PC-3 (cell line): ENCODE measurements around the gene STMND1. TPM values are rescaled to one million over a fixed set of nuclear protein-coding genes. Genes with fewer than 3 reads are reported as not detected.
A peak's percentile ranks its signal among the peaks of the same experiment; 100 is the strongest.

ENCODE experiments used
- ATAC-seq: fragments of 200-7000 bp; cut with Tn5 transposase; 2 replicates; pipeline ENCODE4 v1.9.1; 2020; ENCODE audit warnings: mild to moderate bottlenecking, moderate library complexity
- Bru-seq: library from RNA; stranded (reverse); fragments of 400-500 nt; gene quantifications from one replicate; lab custom pipeline; 2021; lab: Mats Ljungman, UMichigan
- BruChase-seq, 2 experiments: library from RNA; stranded (reverse); fragments of 400-500 nt; gene quantifications; one replicate each; lab custom pipeline; 2021; lab: Mats Ljungman, UMichigan
- BruUV-seq: library from RNA; stranded (reverse); fragments of 400-500 nt; replicated peaks from 2 replicates; lab custom pipeline; 2021; lab: Mats Ljungman, UMichigan
- CTCF ChIA-PET: fragments of 300-600 bp; sonication (Branson Sonifier 250); formaldehyde crosslinking; loops from one replicate; lab custom pipeline; 2022; ENCODE audit warnings: antibody characterized with exemption; lab: Charles Lee
- POLR2A ChIA-PET: fragments of 300-600 bp; sonication (Branson Sonifier 250); formaldehyde crosslinking; loops from one replicate; lab custom pipeline; 2022; ENCODE audit warnings: antibody characterized with exemption; ENCODE audit not compliant: unreplicated experiment; lab: Charles Lee
- DNase-seq: peaks from one replicate; pipeline ENCODE4 v3.0.0-alpha.2; 2015
- H2AFZ ChIP-seq: fragments of 300-600 bp; sonication (generic); 2 replicates; pipeline ENCODE4 v1.6.0; 2016; ENCODE audit warnings: antibody characterized with exemption, low read length
- H3F3A ChIP-seq: fragments of 300-600 bp; sonication (generic); one replicate; pipeline ENCODE4 v1.6.0; 2017; ENCODE audit warnings: antibody characterized with exemption, low read length, control low read depth, mild to moderate bottlenecking; ENCODE audit not compliant: unreplicated experiment
- H3K27ac ChIP-seq: fragments of 300-600 bp; sonication (generic); 2 replicates; pipeline ENCODE4 v1.5.1; 2016; ENCODE audit warnings: mild to moderate bottlenecking, low read length
- H3K27me3 ChIP-seq: fragments of 300-600 bp; sonication (generic); 2 replicates; pipeline ENCODE4 v1.6.1; 2016; ENCODE audit warnings: low read length, mixed read lengths
- H3K36me3 ChIP-seq: fragments of 300-600 bp; sonication (generic); 2 replicates; pipeline ENCODE4 v1.6.1; 2016; ENCODE audit warnings: low read depth, mixed run types, low read length, mixed read lengths
- H3K4me1 ChIP-seq: fragments of 300-600 bp; sonication (generic); 2 replicates; pipeline ENCODE4 v1.5.1; 2016; ENCODE audit warnings: low read length; ENCODE audit not compliant: insufficient read depth
- H3K4me2 ChIP-seq: fragments of 300-600 bp; sonication (generic); 2 replicates; pipeline ENCODE4 v1.6.0; 2016; ENCODE audit warnings: low read length
- H3K4me3 ChIP-seq: fragments of 300-600 bp; sonication (generic); 2 replicates; pipeline ENCODE4 v1.5.1; 2016; ENCODE audit warnings: mild to moderate bottlenecking, low read length, mixed read lengths
- H3K79me2 ChIP-seq: fragments of 300-600 bp; sonication (generic); 2 replicates; pipeline ENCODE4 v1.6.1; 2017; ENCODE audit warnings: low read length, mixed read lengths
- H3K9ac ChIP-seq: fragments of 300-600 bp; sonication (generic); 2 replicates; pipeline ENCODE4 v1.6.0; 2016; ENCODE audit warnings: mild to moderate bottlenecking, low read length
- H3K9me2 ChIP-seq: fragments of 300-600 bp; sonication (generic); replicated peaks from 2 replicates; pipeline ENCODE4 v1.6.1; 2016; ENCODE audit warnings: mixed run types, low read length, mixed read lengths
- H3K9me3 ChIP-seq: fragments of 300-600 bp; sonication (generic); 2 replicates; pipeline ENCODE4 v1.6.1; 2016; ENCODE audit warnings: low read length, mixed read lengths
- H4K20me1 ChIP-seq: fragments of 300-600 bp; sonication (generic); 2 replicates; pipeline ENCODE4 v1.6.1; 2016; ENCODE audit warnings: low read length, mixed read lengths
- CTCF ChIP-seq: fragments of 300-600 bp; sonication (generic); conservative IDR thresholded peaks from 2 replicates; pipeline ENCODE4 v1.5.1; 2017; ENCODE audit warnings: antibody characterized with exemption, low read depth, mild to moderate bottlenecking, low read length
- EZH2 ChIP-seq: fragments of 300-600 bp; sonication (generic); IDR thresholded peaks from one replicate; pipeline ENCODE4 v1.6.1; 2017; ENCODE audit warnings: antibody characterized with exemption, mild to moderate bottlenecking, low read length; ENCODE audit not compliant: unreplicated experiment
- EZH2phosphoT487 ChIP-seq: fragments of 300-600 bp; sonication (generic); IDR thresholded peaks from 2 replicates; pipeline ENCODE4 v1.6.1; 2018; ENCODE audit warnings: mild to moderate bottlenecking, antibody characterized with exemption, low read length, borderline replicate concordance
- intact Hi-C: fragments of 100-400 bp; cut with micrococcal nuclease; formaldehyde crosslinking; loops from 2 replicates; pipeline ENCODE4 v1.9.0; 2023
- long read RNA-seq: library from polyadenylated mRNA; unstranded; transcript quantifications from one replicate; pipeline ENCODE4 v2.0.0, GENCODE V29; 2021; ENCODE audit not compliant: unreplicated experiment
- total RNA-seq: library from RNA; depleted of rRNA; stranded (reverse); fragments of >200 nt; gene quantifications from 2 replicates; pipeline ENCODE4 v1.2.3, GENCODE V29; 2014; rRNA removed

Gene STMND1
- total RNA-seq (not detected in 2 replicates), Bru-seq, nascent RNA (not detected), BruChase-seq, experiment 1, labeled RNA remaining after a 6-hour chase (percentile 5 among the genes with signal in this experiment), BruChase-seq, experiment 2, labeled RNA remaining after a 2-hour chase (percentile 7 among the genes with signal in this experiment)
- long read RNA-seq, result 0 reads

- CTCF ChIA-PET, result no interaction called here
- Histone ChIP-seq H3K9ac (no peak within 1 kb of the TSS), H2AFZ (peak within 1 kb of the TSS; percentile 88)
These were observed at the start of gene STMND1 for GRCh38 chr6:17101422-17102257. TSS of gene STMND1 (plus strand) at chr6:17102050. CDS start at chr6:17102258, 208 bp downstream.

GRCh38 chr6:17054647-17055046, 47.2 kb upstream of the STMND1 start:
- H3F3A ChIP-seq, result no peaks in the 10 kb centered on the region
- DNase-seq (peak; percentile 93), ATAC-seq (peak; percentile 85)
- no peaks in the 10 kb centered on the region for H4K20me1 ChIP-seq
- POLR2A ChIA-PET, result no interaction called here
- H3K36me3 ChIP-seq, result no peaks in the 10 kb centered on the region
- H3K4me1 ChIP-seq, result peaks cover 22% of the 10 kb centered on the region
- H3K9me2 ChIP-seq, result no peaks in the 10 kb centered on the region
- H3K9ac ChIP-seq, result no peak overlapping the region
- H3K4me2 ChIP-seq, result peak overlapping the region; percentile 1; the same call in 1 of the 2 replicates
- no peak overlapping the region for H2AFZ ChIP-seq
- H3K4me3 ChIP-seq, result no peak overlapping the region
- H3K79me2 ChIP-seq, result no peaks in the 10 kb centered on the region
- peak overlapping the region; percentile 4; the same call in 1 of the 2 replicates for H3K27ac ChIP-seq
- H3K27me3 ChIP-seq, result no peaks in the 10 kb centered on the region
- intact Hi-C loops, result no loop called here
- H3K9me3 ChIP-seq, result no peaks in the 10 kb centered on the region
- BruUV-seq, result no TSS peak
- no peak for TF ChIP-seq CTCF
- TF ChIP-seq EZH2phosphoT487, result no peak
- TF ChIP-seq EZH2, result no peak
- CTCF ChIA-PET, result interaction anchor here (0.5 to 1.0 kb wide), 2 partner anchors 36 to 769 kb away, joined by 3 to 4 read pairs; no protein-coding TSS in a partner anchor

More at GRCh38 chr6:17101422-17102257, at the start of gene STMND1:
- peak within 1 kb of the TSS; percentile 73 for H3K4me3 ChIP-seq
- no peaks in the 10 kb centered on the region for H3K9me3 ChIP-seq
- H3K27me3 ChIP-seq, result no peaks in the 10 kb centered on the region
- ATAC-seq, result peak; percentile 60
- peak within 1 kb of the TSS; percentile 93 for H3K4me2 ChIP-seq
- no peaks in the 10 kb centered on the region for H3K79me2 ChIP-seq
- no peak within 1 kb of the TSS for H3K27ac ChIP-seq
- TF ChIP-seq CTCF (no peak), EZH2phosphoT487 (no peak), EZH2 (no peak)
- POLR2A ChIA-PET, result no interaction called here
- BruUV-seq, result no TSS peak
- no peaks in the 10 kb centered on the region for H3K9me2 ChIP-seq
- no peaks in the 10 kb centered on the region for H3K36me3 ChIP-seq
- H3K4me1 ChIP-seq, result peaks cover 6% of the 10 kb centered on the region
- no peaks in the 10 kb centered on the region for H4K20me1 ChIP-seq
- DNase-seq, result peak; percentile 70
- intact Hi-C loops, result no loop called here
- H3F3A ChIP-seq, result no peaks in the 10 kb centered on the region
